Measurements from ENCODE around the gene LGALS14.

DNA sequence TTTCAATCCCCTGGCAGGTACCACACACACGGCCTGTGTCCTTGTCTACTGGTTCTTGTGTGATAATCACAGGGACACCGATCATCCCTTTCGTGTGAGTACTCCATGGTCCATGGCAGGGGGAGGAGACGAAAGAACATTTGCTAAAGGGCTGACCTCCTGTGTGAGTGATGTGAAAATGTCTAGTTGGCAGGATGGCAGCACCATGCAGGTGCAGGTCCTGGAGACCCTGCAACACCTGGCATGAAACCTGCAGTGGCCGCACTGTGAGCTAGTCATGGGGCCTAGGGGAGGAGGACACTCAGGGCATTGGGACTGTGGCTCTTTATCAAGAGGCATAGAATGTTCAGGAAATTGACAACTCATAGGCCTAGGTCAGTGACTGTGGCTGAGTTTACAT, 22.9 kb upstream of the LGALS14 start:
- TF ChIP-seq, protein P1, sequence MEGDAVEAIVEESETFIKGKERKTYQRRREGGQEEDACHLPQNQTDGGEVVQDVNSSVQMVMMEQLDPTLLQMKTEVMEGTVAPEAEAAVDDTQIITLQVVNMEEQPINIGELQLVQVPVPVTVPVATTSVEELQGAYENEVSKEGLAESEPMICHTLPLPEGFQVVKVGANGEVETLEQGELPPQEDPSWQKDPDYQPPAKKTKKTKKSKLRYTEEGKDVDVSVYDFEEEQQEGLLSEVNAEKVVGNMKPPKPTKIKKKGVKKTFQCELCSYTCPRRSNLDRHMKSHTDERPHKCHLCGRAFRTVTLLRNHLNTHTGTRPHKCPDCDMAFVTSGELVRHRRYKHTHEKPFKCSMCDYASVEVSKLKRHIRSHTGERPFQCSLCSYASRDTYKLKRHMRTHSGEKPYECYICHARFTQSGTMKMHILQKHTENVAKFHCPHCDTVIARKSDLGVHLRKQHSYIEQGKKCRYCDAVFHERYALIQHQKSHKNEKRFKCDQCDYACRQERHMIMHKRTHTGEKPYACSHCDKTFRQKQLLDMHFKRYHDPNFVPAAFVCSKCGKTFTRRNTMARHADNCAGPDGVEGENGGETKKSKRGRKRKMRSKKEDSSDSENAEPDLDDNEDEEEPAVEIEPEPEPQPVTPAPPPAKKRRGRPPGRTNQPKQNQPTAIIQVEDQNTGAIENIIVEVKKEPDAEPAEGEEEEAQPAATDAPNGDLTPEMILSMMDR (IDR thresholded peaks at IDR 0.05; ENCODE audit: insufficient read depth, low read depth, low read length): no peak
- TF ChIP-seq EZH2 (IDR thresholded peaks at IDR 0.05; ENCODE audit: insufficient read depth, low read length): no peak
